Psoas muscle (tissue), 8 donors: ENCODE measurements around the gene PDK3. TPM values are rescaled to one million over a fixed set of nuclear protein-coding genes. Genes with fewer than 3 reads are reported as not detected.

Source experiments
- ATAC-seq, 4 donors: fragments of 200-7000 bp; cut with Tn5 transposase; one replicate each; pipeline ENCODE4 v1.9.1; 2020; ENCODE audit warnings: moderate library complexity in 3 of 4, mild to moderate bottlenecking in 2 of 4
- DNase-seq, 2 donors: peaks; one replicate each; pipeline ENCODE4 v3.0.0-alpha.2; 2020
- H3K27ac ChIP-seq: fragments of 200-600 bp; one replicate; pipeline ENCODE4 v1.8.0; 2022
- H3K27me3 ChIP-seq, 3 donors: fragments of 200-600 bp in 1 of 3; one replicate each; pipeline versions ENCODE4 v1.6.1 to v1.8.0; 2013 to 2022; ENCODE audit warnings: low read length in 2 of 3, mild to moderate bottlenecking in 2 of 3, moderate library complexity in 1 of 3; ENCODE audit not compliant: insufficient read depth in 3 of 3
- H3K36me3 ChIP-seq, 2 donors: fragments of 200-600 bp in 1 of 2; one replicate each; pipeline versions ENCODE4 v1.6.1 to v1.8.0; 2013 to 2022; ENCODE audit warnings: low read depth in 1 of 2, mild to moderate bottlenecking in 1 of 2, moderate library complexity in 1 of 2; ENCODE audit not compliant: insufficient read depth in 1 of 2
- H3K4me1 ChIP-seq: fragments of 200-600 bp; one replicate; pipeline ENCODE4 v1.8.0; 2022
- H3K4me3 ChIP-seq: fragments of 200-600 bp; one replicate; pipeline ENCODE4 v1.8.0; 2022; ENCODE audit warnings: mild to moderate bottlenecking
- H3K9me3 ChIP-seq: fragments of 200-600 bp; one replicate; pipeline ENCODE4 v1.8.0; 2022
- CTCF ChIP-seq: fragments of 200-600 bp; IDR thresholded peaks from one replicate; pipeline ENCODE4 v1.8.0; 2022; ENCODE audit warnings: antibody characterized with exemption
- WGBS, 3 donors: extraction: QIAGEN DNeasy Blood & Tissue Kit; methylation state at CpG; one replicate each; pipeline versions ENCODE4 v1.1.6 to v1.1.7; 2013; 5-methylcytosine and 5-hydroxymethylcytosine counted together
- intact Hi-C, 2 donors: fragments of 100-400 bp; cut with DNase I; formaldehyde crosslinking; loops; one replicate each; pipeline versions ENCODE4 v1.11.0 to v1.14.2; 2022
- long read RNA-seq, 2 donors: library from polyadenylated mRNA; unstranded; transcript quantifications; one replicate each; pipeline ENCODE4 v2.0.0, GENCODE V29; 2021
- polyA plus RNA-seq, 3 donors: library from polyadenylated mRNA; stranded (reverse); fragments of 200-250 nt; gene quantifications; one replicate each; pipeline ENCODE4 v1.2.3, GENCODE V29; 2013
- total RNA-seq, 4 donors: library from RNA; stranded (reverse); fragmentation: NEBNext Ultra II Directional in 2 of 4; extraction: Animal tissue kit (Norgen Biotek cat#: 25700) in 2 of 4; gene quantifications; one replicate each; pipeline versions ENCODE4 v1.2.1 to v1.2.4, GENCODE V29; 2021 to 2023
- donor health status: healthy with polysubstance abuse.
- donor health status: DM: no; HTN: no; CAD: no; lungs with moderate emphysema.
- donor health status: Bipolar disorder and iron deficiency.
- donor health status: healthy.
- donor health status: DM: yes; HTN: yes; CAD: no.
- donor health status: DM: no; HTN: no; CAD: no.
- donor health status: DM: no; HTN: no; CAD: no.
- donor health status: DM: yes; HTN: yes; CAD: no.

Gene PDK3
- 1 to 10 TPM; 1.7 to 3.2 (median 2.3) TPM for total RNA-seq
- polyA plus RNA-seq = 1 to 10 TPM in 1 of 3 donors, under 1 TPM in 2; 0.45 to 1.3 (median 0.61) TPM
- long read RNA-seq, donor 1 = 0 reads
- long read RNA-seq, donor 2, partial matches to known transcripts = 1 of 3 reads
- long read RNA-seq, donor 2, other reads (novel, unspliced or antisense) = 0 of 3 reads

- ATAC-seq (peak; percentile 96 to 100 (median 99)), DNase-seq (peak; percentile 88 to 92)
- Histone ChIP-seq H3K9me3 (no peaks in the 10 kb centered on the region), H3K27ac (peak within 1 kb of the TSS; percentile 68), H3K4me3 (peak within 1 kb of the TSS; percentile 76), H3K36me3 (no peaks in the 10 kb centered on the region), H3K27me3 (no peaks in the 10 kb centered on the region), H3K4me1 (no peaks in the 10 kb centered on the region)
- intact Hi-C loops = no loop called here
- TF ChIP-seq CTCF = no peak
- WGBS, 3 donors = 0 to 35% (median 0%) methylated on average over 22 to 83 of the region's 83 CpGs
Observed at GRCh38 chrX:24464836-24465531, at the start of gene PDK3. PDK3 (plus strand) TSS chrX:24465286; CDS start chrX:24465456, 170 bp downstream.

GRCh38 chrX:24415921-24416320 is 49.2 kb upstream of the PDK3 start:
- no peak overlapping the region for H3K4me3 ChIP-seq
- WGBS, 3 donors = 61 to 96% (median 76%) methylated on average over 4 to 5 of the region's 5 CpGs
- ATAC-seq (no peak), DNase-seq (no peak)
- no peaks in the 10 kb centered on the region for H3K36me3 ChIP-seq
- TF ChIP-seq CTCF = no peak
- H3K9me3 ChIP-seq = peaks cover 3% of the 10 kb centered on the region
- intact Hi-C loops = no loop called here
- no peak overlapping the region for H3K27ac ChIP-seq
- no peaks in the 10 kb centered on the region for H3K4me1 ChIP-seq
- peaks cover 0 to under 1% (median 0%) of the 10 kb centered on the region in 3 donors for H3K27me3 ChIP-seq

GRCh38 chrX:24423960-24424359 is 41.1 kb upstream of the PDK3 start:
- DNase-seq (no peak), ATAC-seq (no peak)
- Histone ChIP-seq H3K9me3 (peaks cover 3% of the 10 kb centered on the region), H3K4me3 (no peak overlapping the region), H3K27ac (no peak overlapping the region), H3K4me1 (no peaks in the 10 kb centered on the region), H3K27me3 (peaks cover 0 to 3% (median 0%) of the 10 kb centered on the region in 3 donors), H3K36me3 (no peaks in the 10 kb centered on the region)
- WGBS, 3 donors = 39 to 59% (median 53%) methylated on average over 2 of the region's 2 CpGs
- intact Hi-C loops = no loop called here
- TF ChIP-seq CTCF = no peak

GRCh38 chrX:24424948-24425347 is 40.1 kb upstream of the PDK3 start:
- Histone ChIP-seq H3K9me3 (no peaks in the 10 kb centered on the region), H3K36me3 (no peaks in the 10 kb centered on the region), H3K4me3 (no peak overlapping the region), H3K27me3 (peaks cover 0 to 3% (median 0%) of the 10 kb centered on the region in 3 donors), H3K4me1 (no peaks in the 10 kb centered on the region), H3K27ac (no peak overlapping the region)
- no peak for ATAC-seq
- 49 to 55% (median 51%) methylated on average over 8 of the region's 8 CpGs for WGBS, 3 donors
- no peak for TF ChIP-seq CTCF
- intact Hi-C loops = no loop called here
- peak; percentile 53 for DNase-seq
